HG03565 (cell line): Measurements from ENCODE around the gene DNAJC10.
"Not testable (repeated sequence)": the region's sequence is repeated elsewhere in the genome, so short reads cannot be mapped to it uniquely, and the experiment has no call there.

Experiments used
- ATAC-seq: cut with Tn5 transposase; IDR thresholded peaks from one replicate; pipeline ENCODE4 v1.9.1; 2021; ENCODE audit warnings: mild to moderate bottlenecking, moderate library complexity; ENCODE audit not compliant: unreplicated experiment

The DNAJC10 gene

GRCh38 chr2:182715892-182716649, at the start of gene DNAJC10:
Gene DNAJC10, plus strand, starts transcription at chr2:182716257. Its CDS starts 1,830 bp downstream, at chr2:182718087.
- peak; percentile 76 for ATAC-seq

GRCh38 chr2:182666674-182667314, 49.3 kb upstream of the DNAJC10 start:
- ATAC-seq = peak; percentile 91

GRCh38 chr2:182667315-182667695, 48.8 kb upstream of the DNAJC10 start:
- no peak for ATAC-seq

- ATAC-seq = no peak
These were observed 47.4 kb upstream of the DNAJC10 start for GRCh38 chr2:182668671-182669070.

GRCh38 chr2:182672466-182673165, 43.4 kb upstream of the DNAJC10 start:
- ATAC-seq = no peak

GRCh38 chr2:182680837-182681236, 35.2 kb upstream of the DNAJC10 start:
- ATAC-seq = no peak

- no peak for ATAC-seq
These were observed 33.8 kb upstream of the DNAJC10 start for GRCh38 chr2:182682210-182682609.

GRCh38 chr2:182685559-182685958, 30.5 kb upstream of the DNAJC10 start:
- ATAC-seq = no peak

- not testable (repeated sequence) for ATAC-seq
These were observed 29.3 kb upstream of the DNAJC10 start for GRCh38 chr2:182686763-182687162.

- no peak for ATAC-seq
These were observed 21.9 kb upstream of the DNAJC10 start for GRCh38 chr2:182694189-182694588.

- ATAC-seq = no peak
These were observed 20.3 kb upstream of the DNAJC10 start for GRCh38 chr2:182695776-182696175.

GRCh38 chr2:182698671-182699070, 17.4 kb upstream of the DNAJC10 start:
- no peak for ATAC-seq

GRCh38 chr2:182705761-182706160, 10.3 kb upstream of the DNAJC10 start:
- ATAC-seq = no peak

GRCh38 chr2:182706751-182707150, 9.3 kb upstream of the DNAJC10 start:
- no peak for ATAC-seq

- ATAC-seq = no peak
These were observed 2.5 kb upstream of the DNAJC10 start for GRCh38 chr2:182713601-182714000.

- peak; percentile 1 for ATAC-seq
These were observed 751 bp upstream of the DNAJC10 start for GRCh38 chr2:182715121-182715891.

GRCh38 chr2:182716650-182716979, 558 bp downstream of the DNAJC10 start:
- no peak for ATAC-seq

GRCh38 chr2:182717416-182717815, 1.4 kb downstream of the DNAJC10 start:
- ATAC-seq = peak; percentile 28

GRCh38 chr2:182717816-182718215, 1.8 kb downstream of the DNAJC10 start:
- no peak for ATAC-seq

GRCh38 chr2:182718459-182718858, 2.4 kb downstream of the DNAJC10 start:
- no peak for ATAC-seq

GRCh38 chr2:182719116-182719515, 3.1 kb downstream of the DNAJC10 start:
- not testable (repeated sequence) for ATAC-seq
